ENCODE measurements around the gene TMEM40. TPM values are rescaled to one million over a fixed set of nuclear protein-coding genes. Genes with fewer than 3 reads are reported as not detected.
"Not testable (repeated sequence)": the region's sequence is repeated elsewhere in the genome, so short reads cannot be mapped to it uniquely, and the experiment has no call there.

TMEM40 gene
- total RNA-seq, 5 donors from 2014 or later (not counting 1 experiment from before 2014, with no cell fraction given), result not detected

DNA sequence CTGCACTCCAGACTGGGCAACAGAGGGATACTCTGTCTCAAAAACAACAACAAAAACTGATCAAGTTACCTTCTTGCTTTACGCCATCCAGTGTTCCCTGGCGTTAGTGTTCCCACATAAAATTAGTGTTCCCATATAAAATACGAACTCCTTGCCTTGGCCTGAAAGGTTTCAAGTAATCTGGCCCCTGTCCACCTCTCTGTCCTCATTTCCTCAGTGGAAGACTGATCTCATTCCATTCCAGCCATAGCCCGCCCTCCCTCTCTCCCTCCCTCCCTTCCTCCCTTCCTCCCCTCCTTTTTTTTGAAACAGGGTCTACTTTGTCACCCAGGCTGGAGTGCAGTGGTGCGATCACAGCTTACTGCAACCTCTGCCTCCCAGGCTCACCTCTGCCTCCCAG is 34.6 kb upstream of the TMEM40 start:
- ATAC-seq (replicated peaks in 1 of 4) (no peak), DNase-seq (no peak)
- POLR2A ChIA-PET, result no interaction called here
- H3K36me3 ChIP-seq (ENCODE audit: control insufficient read depth in 2 of 2, extremely low read depth in 1 of 2, insufficient read depth in 1 of 2, low read length in 1 of 2), result no peaks in the 10 kb centered on the region
- Mint-ChIP-seq H3K9me3 (no peaks in the 10 kb centered on the region), H3K27me3 (peaks cover 0 to 11% of the 10 kb centered on the region in 2 donors), H3K4me1 (peaks cover 4 to 16% (median 15%) of the 10 kb centered on the region in 3 donors), H3K36me3 (no peaks in the 10 kb centered on the region), H3K27ac (no peak overlapping the region), H3K4me3 (no peak overlapping the region)
- 93% methylated on average over 5 of the region's 5 CpGs for WGBS (ENCODE audit: insufficient coverage)
- peaks cover 0 to 16% of the 10 kb centered on the region in 2 experiments for H3K4me1 ChIP-seq (ENCODE audit: control insufficient read depth in 1 of 2, extremely low read depth in 1 of 2, insufficient read depth in 2 of 2, low read length in 2 of 2)
- H3K27ac ChIP-seq (ENCODE audit: low read length), result no peak overlapping the region
- CTCF ChIA-PET, result interaction anchor here in 1 of 2 donors (0.6 kb wide), 1 partner anchor 50 kb away, joined by 3 read pairs; no protein-coding TSS in a partner anchor
- H3K9me3 ChIP-seq, result no peaks in the 10 kb centered on the region
- no peak overlapping the region for H3K4me3 ChIP-seq (ENCODE audit: control insufficient read depth in 1 of 2, extremely low read depth in 1 of 2, low read length in 1 of 2)
- peaks cover 0 to 26% of the 10 kb centered on the region in 2 experiments for H3K27me3 ChIP-seq (replicated peaks in 1 of 2; ENCODE audit: control insufficient read depth in 2 of 2, extremely low read depth in 1 of 2, insufficient read depth in 2 of 2, low read length in 1 of 2)

DNA sequence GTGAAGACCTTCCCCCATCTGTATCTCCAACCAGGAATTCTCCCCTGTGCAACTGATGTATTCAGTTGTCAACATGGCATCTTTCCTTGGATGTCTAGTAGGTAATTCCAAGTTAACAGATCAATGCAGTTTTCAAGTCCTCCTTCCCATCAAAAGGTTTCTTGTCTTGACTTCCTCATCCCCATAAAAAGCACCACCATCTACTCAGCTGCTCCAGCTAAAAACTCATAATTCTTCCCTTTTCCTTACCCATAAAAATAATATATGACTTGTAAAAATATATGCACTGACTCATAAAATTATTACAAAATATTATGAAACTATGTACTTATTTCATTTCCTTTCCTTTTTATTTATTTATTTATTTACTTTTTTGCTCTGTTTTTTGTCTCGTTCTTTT is 32.4 kb upstream of the TMEM40 start:
- H3K4me3 ChIP-seq (ENCODE audit: control insufficient read depth in 1 of 2, extremely low read depth in 1 of 2, low read length in 1 of 2), result no peak overlapping the region
- no peaks in the 10 kb centered on the region for H3K9me3 ChIP-seq
- Mint-ChIP-seq H3K9me3 (no peaks in the 10 kb centered on the region), H3K27ac (no peak overlapping the region), H3K36me3 (no peaks in the 10 kb centered on the region), H3K4me1 (peaks cover 4 to 8% (median 7%) of the 10 kb centered on the region in 3 donors), H3K27me3 (peaks cover 0 to 19% of the 10 kb centered on the region in 2 donors), H3K4me3 (no peak overlapping the region)
- H3K27ac ChIP-seq (ENCODE audit: low read length), result no peak overlapping the region
- DNase-seq (no peak), ATAC-seq (replicated peaks in 1 of 4) (no peak)
- H3K36me3 ChIP-seq (ENCODE audit: control insufficient read depth in 2 of 2, extremely low read depth in 1 of 2, insufficient read depth in 1 of 2, low read length in 1 of 2), result no peaks in the 10 kb centered on the region
- H3K4me1 ChIP-seq (ENCODE audit: control insufficient read depth in 1 of 2, extremely low read depth in 1 of 2, insufficient read depth in 2 of 2, low read length in 2 of 2), result peaks cover 0 to 11% of the 10 kb centered on the region in 2 experiments
- peaks cover 0 to 17% of the 10 kb centered on the region in 2 experiments for H3K27me3 ChIP-seq (replicated peaks in 1 of 2; ENCODE audit: control insufficient read depth in 2 of 2, extremely low read depth in 1 of 2, insufficient read depth in 2 of 2, low read length in 1 of 2)
- ChIA-PET CTCF (interaction anchor here (0.6 to 1.0 kb wide), 2 partner anchors 100 to 1117 kb away, joined by 5 read pairs; no protein-coding TSS in a partner anchor), POLR2A (interaction anchor here in 1 of 2 donors (0.6 to 0.7 kb wide), 2 partner anchors 24 to 49 kb away, joined by 3 to 4 read pairs; no protein-coding TSS in a partner anchor)
- no CpG with 5 or more reads among the region's 1 CpG for WGBS (ENCODE audit: insufficient coverage)

DNA sequence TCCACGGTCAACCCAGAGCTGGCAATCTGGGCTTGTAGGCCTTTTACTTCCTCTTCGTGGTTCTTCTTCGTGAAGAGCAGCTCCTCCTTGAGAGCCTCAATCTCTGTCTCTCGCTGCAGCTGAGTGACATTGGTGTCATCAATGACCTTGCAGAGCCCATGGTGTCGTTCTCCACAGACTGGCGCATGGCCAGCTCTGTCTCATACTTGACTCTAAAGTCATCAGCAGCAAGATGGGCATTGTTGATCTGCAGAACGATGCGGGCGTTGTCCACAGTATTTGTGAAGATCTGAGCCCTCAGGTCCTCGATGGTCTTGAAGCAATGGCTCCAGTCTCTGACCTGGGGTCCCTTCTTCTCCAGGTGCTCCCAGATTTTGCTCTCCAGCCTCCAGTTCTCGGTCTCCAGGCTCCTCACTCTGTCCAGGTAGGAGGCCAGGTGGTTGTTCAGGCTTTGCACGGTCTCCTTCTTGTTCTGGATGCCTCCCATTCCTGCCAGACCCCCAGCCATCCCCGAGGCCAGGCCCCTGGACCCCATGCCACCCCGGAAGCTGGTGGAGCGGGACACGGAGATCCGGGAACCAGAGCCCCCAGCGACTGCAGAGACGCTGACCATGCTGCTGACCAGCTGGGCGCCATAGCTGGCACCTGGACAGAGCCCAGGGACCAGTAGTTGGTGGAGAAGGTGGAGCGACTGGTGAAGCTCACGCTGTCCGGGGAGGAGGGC is 29.1 kb upstream of the TMEM40 start:
- peaks cover 13 to 22% of the 10 kb centered on the region in 2 donors for H3K27me3 Mint-ChIP-seq
- DNase-seq; ATAC-seq (replicated peaks in 1 of 4); H3K27ac Mint-ChIP-seq; H3K36me3 ChIP-seq (ENCODE audit: control insufficient read depth in 2 of 2, extremely low read depth in 1 of 2, insufficient read depth in 1 of 2, low read length in 1 of 2); POLR2A ChIA-PET; H3K4me3 ChIP-seq (ENCODE audit: control insufficient read depth in 1 of 2, extremely low read depth in 1 of 2, low read length in 1 of 2); H3K27ac ChIP-seq (ENCODE audit: low read length); H3K9me3 Mint-ChIP-seq; H3K36me3 Mint-ChIP-seq; H3K4me1 ChIP-seq (ENCODE audit: control insufficient read depth in 1 of 2, extremely low read depth in 1 of 2, insufficient read depth in 2 of 2, low read length in 2 of 2); H3K4me3 Mint-ChIP-seq; H3K4me1 Mint-ChIP-seq; H3K9me3 ChIP-seq: not testable (repeated sequence)
- WGBS (ENCODE audit: insufficient coverage), result 72% methylated on average over 14 of the region's 23 CpGs
- peaks cover 0 to 12% of the 10 kb centered on the region in 2 experiments for H3K27me3 ChIP-seq (replicated peaks in 1 of 2; ENCODE audit: control insufficient read depth in 2 of 2, extremely low read depth in 1 of 2, insufficient read depth in 2 of 2, low read length in 1 of 2)
- CTCF ChIA-PET, result interaction anchor here (0.5 to 2.1 kb wide), 8 partner anchors 8 to 197 kb away, joined by 3 to 19 read pairs (median 3); partner anchors contain the start of gene CAND2 (in 1 of the 2)

DNA sequence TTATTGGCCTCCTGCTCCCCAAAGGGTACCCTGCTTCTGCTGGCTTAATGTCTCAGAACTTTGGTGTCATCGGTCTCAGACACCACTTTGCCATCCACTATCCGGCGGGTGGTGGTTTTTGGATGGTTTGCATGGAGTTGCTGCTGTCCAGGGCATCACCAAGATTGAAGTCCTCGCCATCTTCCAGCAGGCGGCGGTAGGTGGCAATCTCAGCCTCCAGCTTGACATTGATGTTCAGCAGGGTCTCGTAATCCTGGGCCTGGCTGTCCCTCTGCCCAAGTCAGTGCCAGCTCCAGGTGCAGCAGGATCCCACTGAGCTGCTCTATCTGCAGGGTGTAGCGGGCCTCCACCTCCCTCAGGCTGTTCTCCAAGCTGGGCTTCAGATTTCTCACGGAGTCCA is 28.3 kb upstream of the TMEM40 start:
- H3K4me3 ChIP-seq (ENCODE audit: control insufficient read depth in 1 of 2, extremely low read depth in 1 of 2, low read length in 1 of 2); H3K27ac ChIP-seq (ENCODE audit: low read length); H3K36me3 Mint-ChIP-seq; H3K4me1 Mint-ChIP-seq; H3K9me3 Mint-ChIP-seq; POLR2A ChIA-PET; H3K4me1 ChIP-seq (ENCODE audit: control insufficient read depth in 1 of 2, extremely low read depth in 1 of 2, insufficient read depth in 2 of 2, low read length in 2 of 2); H3K9me3 ChIP-seq; H3K4me3 Mint-ChIP-seq; H3K27me3 ChIP-seq (replicated peaks in 1 of 2; ENCODE audit: control insufficient read depth in 2 of 2, extremely low read depth in 1 of 2, insufficient read depth in 2 of 2, low read length in 1 of 2); H3K27ac Mint-ChIP-seq; H3K36me3 ChIP-seq (ENCODE audit: control insufficient read depth in 2 of 2, extremely low read depth in 1 of 2, insufficient read depth in 1 of 2, low read length in 1 of 2): not testable (repeated sequence)
- ATAC-seq (replicated peaks in 1 of 4) (peak in 2 of 4 experiments; percentile 46 to 58), DNase-seq (peak in 28 of 35 experiments; percentile 10 to 77 (median 54))
- peaks cover 18 to 20% of the 10 kb centered on the region in 2 donors for H3K27me3 Mint-ChIP-seq
- CTCF ChIA-PET, result interaction anchor here (0.7 to 2.1 kb wide), 7 partner anchors 9 to 105 kb away, joined by 3 to 19 read pairs (median 4); partner anchors contain the start of gene CAND2 (in 2 of the 2)
- WGBS (ENCODE audit: insufficient coverage), result 71% methylated on average over 6 of the region's 9 CpGs

DNA sequence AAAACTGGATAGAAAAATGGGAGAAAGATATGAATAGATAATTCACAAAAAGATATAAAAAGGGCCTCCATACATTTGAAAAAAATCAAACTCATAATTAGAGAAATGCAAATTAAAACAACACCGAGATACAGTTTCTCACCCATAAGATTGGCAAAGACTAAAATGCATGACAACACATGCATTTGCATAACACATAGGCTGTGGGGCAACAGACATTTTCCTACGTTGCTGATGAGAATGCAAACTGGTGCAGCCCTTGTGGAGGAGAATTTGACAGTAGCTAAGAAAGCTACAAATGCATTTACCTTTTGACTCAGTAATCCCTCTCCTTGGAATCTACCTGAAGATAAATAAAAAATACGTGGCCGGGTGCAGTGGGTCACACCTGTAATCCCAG is 26.0 kb upstream of the TMEM40 start:
- no peak for ATAC-seq (replicated peaks in 1 of 4)
- Histone ChIP-seq H3K4me3 (ENCODE audit: control insufficient read depth in 1 of 2, extremely low read depth in 1 of 2, low read length in 1 of 2) (no peak overlapping the region), H3K27ac (ENCODE audit: low read length) (no peak overlapping the region), H3K9me3 (no peaks in the 10 kb centered on the region), H3K27me3 (replicated peaks in 1 of 2; ENCODE audit: control insufficient read depth in 2 of 2, extremely low read depth in 1 of 2, insufficient read depth in 2 of 2, low read length in 1 of 2) (peaks cover 0 to 11% of the 10 kb centered on the region in 2 experiments), H3K4me1 (ENCODE audit: control insufficient read depth in 1 of 2, extremely low read depth in 1 of 2, insufficient read depth in 2 of 2, low read length in 2 of 2) (peaks cover 0 to 3% of the 10 kb centered on the region in 2 experiments), H3K36me3 (ENCODE audit: control insufficient read depth in 2 of 2, extremely low read depth in 1 of 2, insufficient read depth in 1 of 2, low read length in 1 of 2) (no peaks in the 10 kb centered on the region)
- DNase-seq, result no peak
- POLR2A ChIA-PET, result no interaction called here
- no peaks in the 10 kb centered on the region for H3K9me3 Mint-ChIP-seq
- no peaks in the 10 kb centered on the region for H3K36me3 Mint-ChIP-seq
- WGBS (ENCODE audit: insufficient coverage), result no CpG with 5 or more reads among the region's 4 CpGs
- H3K27me3 Mint-ChIP-seq, result peaks cover 20 to 30% of the 10 kb centered on the region in 2 donors
- H3K27ac Mint-ChIP-seq, result no peak overlapping the region
- no peak overlapping the region for H3K4me3 Mint-ChIP-seq
- CTCF ChIA-PET, result no interaction called here
- peaks cover 0 to 2% (median 0%) of the 10 kb centered on the region in 3 donors for H3K4me1 Mint-ChIP-seq

DNA sequence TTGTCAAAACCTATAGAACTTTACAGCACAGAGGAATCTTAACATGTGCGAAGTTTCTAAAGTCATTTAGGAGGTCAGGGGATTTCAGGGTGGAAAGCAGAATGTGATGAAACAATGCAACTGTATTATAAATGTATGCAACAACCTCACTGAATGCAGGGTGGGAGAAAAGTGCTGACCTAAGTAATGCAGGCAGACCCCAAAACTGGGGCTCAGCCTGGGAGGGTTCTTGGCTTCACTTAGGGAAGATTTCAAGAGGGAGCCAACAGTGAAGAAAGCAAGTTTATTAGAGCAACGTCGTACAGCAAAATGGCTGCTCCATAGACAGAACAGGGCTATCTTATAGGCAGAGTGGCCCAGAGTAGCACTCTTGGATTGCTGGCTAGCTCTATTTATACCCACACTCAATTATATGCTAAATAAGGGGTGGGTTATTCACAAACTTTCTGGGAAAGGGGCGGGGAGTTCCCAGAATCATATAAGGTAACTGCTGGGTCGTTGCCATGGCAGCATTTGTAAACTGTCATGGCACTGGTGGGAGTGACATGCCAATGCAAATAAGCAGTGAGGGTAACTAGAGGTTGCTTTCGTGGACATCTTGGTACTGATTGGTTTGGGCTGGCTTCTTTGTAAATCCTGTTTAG is 23.2 kb upstream of the TMEM40 start:
- 33% methylated on average over 1 of the region's 6 CpGs for WGBS (ENCODE audit: insufficient coverage)
- Mint-ChIP-seq H3K4me3 (no peak overlapping the region), H3K36me3 (no peaks in the 10 kb centered on the region), H3K9me3 (no peaks in the 10 kb centered on the region), H3K27me3 (peaks cover 17 to 33% of the 10 kb centered on the region in 2 donors), H3K4me1 (no peaks in the 10 kb centered on the region), H3K27ac (no peak overlapping the region)
- Histone ChIP-seq H3K27me3 (replicated peaks in 1 of 2; ENCODE audit: control insufficient read depth in 2 of 2, extremely low read depth in 1 of 2, insufficient read depth in 2 of 2, low read length in 1 of 2) (peaks cover 0 to 12% of the 10 kb centered on the region in 2 experiments), H3K27ac (ENCODE audit: low read length) (no peak overlapping the region), H3K4me3 (ENCODE audit: control insufficient read depth in 1 of 2, extremely low read depth in 1 of 2, low read length in 1 of 2) (no peak overlapping the region), H3K9me3 (no peaks in the 10 kb centered on the region), H3K36me3 (ENCODE audit: control insufficient read depth in 2 of 2, extremely low read depth in 1 of 2, insufficient read depth in 1 of 2, low read length in 1 of 2) (no peaks in the 10 kb centered on the region), H3K4me1 (ENCODE audit: control insufficient read depth in 1 of 2, extremely low read depth in 1 of 2, insufficient read depth in 2 of 2, low read length in 2 of 2) (no peaks in the 10 kb centered on the region)
- no peak for ATAC-seq (replicated peaks in 1 of 4)
- no peak for DNase-seq
- ChIA-PET POLR2A (no interaction called here), CTCF (no interaction called here)

All from T-cell (primary cell).